WTC11 (cell line): ENCODE results near the gene HBG1. TPM values are rescaled to one million over a fixed set of nuclear protein-coding genes. Genes with fewer than 3 reads are reported as not detected.

Source experiments
- ATAC-seq: fragments of 200-7000 bp; cut with Tn5 transposase; 2 replicates; pipeline ENCODE4 v1.10.0; 2021; ENCODE audit warnings: mild to moderate bottlenecking, moderate library complexity
- CTCF ChIA-PET: fragments of 300-600 bp; sonication (Branson Sonifier 250); formaldehyde crosslinking; loops from one replicate; lab custom pipeline; 2021; ENCODE audit warnings: antibody characterized with exemption; lab: Charles Lee
- POLR2A ChIA-PET: fragments of 350-600 bp; sonication (Branson Sonifier 250); formaldehyde crosslinking; loops from one replicate; lab custom pipeline; 2021; ENCODE audit warnings: antibody characterized with exemption; lab: Charles Lee
- DNase-seq: peaks from one replicate; pipeline ENCODE4 v3.0.0; 2021; ENCODE audit warnings: low spot score
- H3K27ac Mint-ChIP-seq: 2 replicates; pipeline ENCODE4 v1.8.0; 2021; ENCODE audit warnings: mixed read lengths
- H3K27me3 Mint-ChIP-seq: 2 replicates; pipeline ENCODE4 v1.8.0; 2021; ENCODE audit warnings: low read depth, mild to moderate bottlenecking, moderate library complexity, mixed read lengths
- H3K36me3 Mint-ChIP-seq: 2 replicates; pipeline ENCODE4 v1.8.0; 2021; ENCODE audit warnings: mixed read lengths
- H3K4me1 Mint-ChIP-seq: 2 replicates; pipeline ENCODE4 v1.8.0; 2022; ENCODE audit warnings: mixed read lengths
- H3K4me3 Mint-ChIP-seq: 2 replicates; pipeline ENCODE4 v1.8.0; 2021; ENCODE audit warnings: mild to moderate bottlenecking, moderate library complexity, mixed read lengths
- H3K9me3 Mint-ChIP-seq: 2 replicates; pipeline ENCODE4 v1.8.0; 2021; ENCODE audit warnings: mixed read lengths
- ATF3 ChIP-seq: sonication (generic); formaldehyde crosslinking; conservative IDR thresholded peaks from 2 replicates; pipeline ENCODE4 v1.8.1; 2022; ENCODE audit warnings: mild to moderate bottlenecking, missing genetic modification reagents
- CTCF ChIP-seq: fragments of 200-600 bp; IDR thresholded peaks from 2 replicates; pipeline ENCODE4 v1.8.0; 2022; ENCODE audit warnings: antibody characterized with exemption
- E2F1 ChIP-seq: sonication (generic); formaldehyde crosslinking; IDR thresholded peaks from 2 replicates; pipeline ENCODE4 v1.8.0; 2022; ENCODE audit warnings: mild to moderate bottlenecking, missing genetic modification reagents
- E2F5 ChIP-seq: sonication (generic); formaldehyde crosslinking; IDR thresholded peaks from 2 replicates; pipeline ENCODE4 v1.8.1; 2022; ENCODE audit warnings: mild to moderate bottlenecking, moderate library complexity, missing genetic modification reagents
- EMX1 ChIP-seq: fragments of 250-450 bp; sonication (Bioruptor Pico); IDR thresholded peaks from 2 replicates; pipeline ENCODE4 v1.8.0; 2021; ENCODE audit warnings: mild to moderate bottlenecking
- ESRRA ChIP-seq: sonication (generic); formaldehyde crosslinking; IDR thresholded peaks from 2 replicates; pipeline ENCODE4 v1.8.1; 2022; ENCODE audit warnings: mild to moderate bottlenecking, missing genetic modification reagents, borderline replicate concordance
- GRHL2 ChIP-seq: fragments of 250-450 bp; sonication (Bioruptor Pico); IDR thresholded peaks from 2 replicates; pipeline ENCODE4 v1.8.0; 2022; ENCODE audit warnings: mild to moderate bottlenecking, moderate library complexity; ENCODE audit not compliant: insufficient replicate concordance, severe bottlenecking
- MLX ChIP-seq: sonication (generic); formaldehyde crosslinking; IDR thresholded peaks from 2 replicates; pipeline ENCODE4 v1.8.1; 2023; ENCODE audit warnings: mild to moderate bottlenecking, missing genetic modification reagents, moderate library complexity
- MYBL2 ChIP-seq: sonication (generic); formaldehyde crosslinking; IDR thresholded peaks from 2 replicates; pipeline ENCODE4 v1.8.1; 2023; ENCODE audit warnings: mild to moderate bottlenecking, moderate library complexity, missing genetic modification reagents
- PREB ChIP-seq: sonication (generic); formaldehyde crosslinking; IDR thresholded peaks from 2 replicates; pipeline ENCODE4 v1.8.1; 2022; ENCODE audit warnings: mild to moderate bottlenecking, missing genetic modification reagents, moderate library complexity, borderline replicate concordance
- PRRX2 ChIP-seq: fragments of 250-450 bp; sonication (Bioruptor Pico); IDR thresholded peaks from 2 replicates; pipeline ENCODE4 v1.8.0; 2021; ENCODE audit warnings: mild to moderate bottlenecking
- RELA ChIP-seq: sonication (generic); formaldehyde crosslinking; IDR thresholded peaks from 2 replicates; pipeline ENCODE4 v1.8.1; 2022; ENCODE audit warnings: missing genetic modification reagents, mild to moderate bottlenecking, borderline replicate concordance
- SMAD4 ChIP-seq: sonication (generic); formaldehyde crosslinking; IDR thresholded peaks from 2 replicates; pipeline ENCODE4 v1.8.0; 2022; ENCODE audit warnings: mild to moderate bottlenecking, missing genetic modification reagents
- SP1 ChIP-seq: sonication (generic); formaldehyde crosslinking; conservative IDR thresholded peaks from 2 replicates; pipeline ENCODE4 v1.8.1; 2022; ENCODE audit warnings: missing genetic modification reagents
- STAT6 ChIP-seq: sonication (generic); formaldehyde crosslinking; conservative IDR thresholded peaks from 2 replicates; pipeline ENCODE4 v1.8.1; 2023; ENCODE audit warnings: mild to moderate bottlenecking, low read depth, missing genetic modification reagents, moderate library complexity
- TEAD1 ChIP-seq: sonication (generic); formaldehyde crosslinking; IDR thresholded peaks from 2 replicates; pipeline ENCODE4 v1.8.0; 2022; ENCODE audit warnings: mild to moderate bottlenecking, missing genetic modification reagents
- TP53 ChIP-seq: sonication (generic); formaldehyde crosslinking; IDR thresholded peaks from 2 replicates; pipeline ENCODE4 v1.8.1; 2023; ENCODE audit warnings: mild to moderate bottlenecking, missing genetic modification reagents
- USF2 ChIP-seq: sonication (generic); formaldehyde crosslinking; IDR thresholded peaks from 2 replicates; pipeline ENCODE4 v1.8.1; 2023; ENCODE audit warnings: mild to moderate bottlenecking, missing genetic modification reagents, moderate library complexity
- ZNF425 ChIP-seq: fragments of 250-450 bp; sonication (Bioruptor Pico); conservative IDR thresholded peaks from 2 replicates; pipeline ENCODE4 v1.9.0; 2021; ENCODE audit warnings: mild to moderate bottlenecking
- ZSCAN18 ChIP-seq: fragments of 250-450 bp; sonication (Bioruptor Pico); IDR thresholded peaks from 2 replicates; pipeline ENCODE4 v2.1.2; 2022; ENCODE audit warnings: mild to moderate bottlenecking, moderate library complexity
- total RNA-seq: library from RNA; stranded (reverse); gene quantifications from 3 replicates; pipeline ENCODE4 v1.2.3, GENCODE V29; 2021

HBG1 gene
- total RNA-seq, 1 experiment from 2014 or later = 3.4 TPM

- Mint-ChIP-seq H3K36me3 (no peaks in the 10 kb centered on the region), H3K9me3 (no peaks in the 10 kb centered on the region), H3K27me3 (no peaks in the 10 kb centered on the region; the same call in 1 of the 2 replicates), H3K4me3 (no peak overlapping the region), H3K4me1 (no peaks in the 10 kb centered on the region), H3K27ac (no peak overlapping the region)
- no peak for DNase-seq
- TF ChIP-seq ZNF425 (CRISPR knock-in tag) (no peak), ATF3 (CRISPR knock-in tag) (no peak), SMAD4 (CRISPR knock-in tag) (no peak), SP1 (CRISPR knock-in tag) (no peak), E2F1 (CRISPR knock-in tag) (no peak), GRHL2 (CRISPR knock-in tag) (no peak), TP53 (CRISPR knock-in tag) (no peak), TEAD1 (CRISPR knock-in tag) (no peak), STAT6 (no peak), ESRRA (CRISPR knock-in tag) (no peak), CTCF (no peak), MLX (CRISPR knock-in tag) (no peak), MYBL2 (CRISPR knock-in tag) (no peak), PREB (CRISPR knock-in tag) (no peak), USF2 (no peak), EMX1 (CRISPR knock-in tag) (no peak), RELA (CRISPR knock-in tag) (no peak), E2F5 (CRISPR knock-in tag) (no peak), PRRX2 (CRISPR knock-in tag) (no peak), ZSCAN18 (CRISPR knock-in tag) (no peak)
- ChIA-PET POLR2A (no interaction called here), CTCF (no interaction called here)
- ATAC-seq = no peak
Observed at GRCh38 chr11:5242208-5242607, 7.4 kb downstream of the HBG1 start.
